SK-N-SH (cell line): ENCODE data around the gene PUM1. TPM values are rescaled to one million over a fixed set of nuclear protein-coding genes. Genes with fewer than 3 reads are reported as not detected.
A peak's percentile ranks its signal among the peaks of the same experiment; 100 is the strongest.

Experiments
- CTCF ChIA-PET: fragments of 300-600, 350-600 bp; formaldehyde crosslinking; extraction: SDS; loops from one replicate; lab custom pipeline; 2021; lab: Yijun Ruan, JAX
- POLR2A ChIA-PET: fragments of 350-600 bp; sonication (Branson Sonifier 250); formaldehyde crosslinking; extraction: SDS; loops from one replicate; lab custom pipeline; 2020; ENCODE audit warnings: antibody characterized with exemption, inconsistent platforms; lab: Yijun Ruan, JAX
- DNase-seq: peaks from one replicate; pipeline ENCODE4 v3.0.0; 2012
- H2AFZ ChIP-seq: fragments of 200-600 bp; sonication (generic); 2 replicates; pipeline ENCODE4 v1.8.1; 2016; ENCODE audit warnings: antibody characterized with exemption, mild to moderate bottlenecking, low read depth
- H3F3A ChIP-seq: fragments of 200-600 bp; sonication (generic); replicated peaks from 2 replicates; pipeline ENCODE3; 2016; ENCODE audit warnings: antibody characterized with exemption, mild to moderate bottlenecking; ENCODE audit not compliant: insufficient read depth
- H3K27ac ChIP-seq, 2 experiments: fragments of 200-500 bp in 1 of 2; fragments of 200-600 bp in 1 of 2; sonication (Bioruptor generic) in 1 of 2; sonication (generic), shearing (Covaris generic) in 1 of 2; 2 replicates each; pipeline versions ENCODE4 v1.5.1 to v1.6.1; 2014 to 2016; ENCODE audit warnings: low read depth in 2 of 2, inconsistent platforms in 1 of 2, low read length in 1 of 2, mild to moderate bottlenecking in 1 of 2, mixed read lengths in 1 of 2
- H3K27me3 ChIP-seq: fragments of 200-600 bp; sonication (generic), shearing (Covaris generic); 2 replicates; pipeline ENCODE4 v1.6.1; 2016; ENCODE audit warnings: mixed run types; ENCODE audit not compliant: insufficient read depth
- H3K36me3 ChIP-seq, 2 experiments: fragments of 200-500 bp in 1 of 2; fragments of 200-600 bp in 1 of 2; sonication (Bioruptor generic) in 1 of 2; sonication (generic) in 1 of 2; replicated peaks in 1 of 2; 2 replicates each; pipeline versions ENCODE3 to v1.5.1; 2014 to 2016; ENCODE audit warnings: low read length in 1 of 2, mild to moderate bottlenecking in 1 of 2; ENCODE audit not compliant: insufficient read depth in 2 of 2, control insufficient read depth in 1 of 2
- H3K4me1 ChIP-seq, 2 experiments: fragments of 200-500 bp in 1 of 2; fragments of 200-600 bp in 1 of 2; sonication (Bioruptor generic) in 1 of 2; sonication (generic), shearing (Covaris generic) in 1 of 2; 2 replicates each; pipeline versions ENCODE4 v1.5.1 to v1.6.1; 2014 to 2016; ENCODE audit warnings: low read depth in 1 of 2, low read length in 1 of 2, mixed run types in 1 of 2; ENCODE audit not compliant: insufficient read depth in 2 of 2, control insufficient read depth in 1 of 2
- H3K4me2 ChIP-seq: fragments of 200-600 bp; sonication (generic), shearing (Covaris generic); 2 replicates; pipeline ENCODE4 v1.6.1; 2017; ENCODE audit warnings: mixed run types
- H3K4me3 ChIP-seq, 2 experiments: fragments of 200-500 bp in 1 of 2; fragments of 200-600 bp in 1 of 2; sonication (Bioruptor generic) in 1 of 2; sonication (generic), shearing (Covaris generic) in 1 of 2; 2 replicates each; pipeline versions ENCODE4 v1.5.1 to v1.8.1; 2014 to 2016; ENCODE audit warnings: low read depth in 2 of 2, inconsistent platforms in 1 of 2, low read length in 1 of 2, mild to moderate bottlenecking in 1 of 2, mixed read lengths in 1 of 2, moderate library complexity in 1 of 2
- H3K79me2 ChIP-seq: fragments of 200-600 bp; sonication (generic); 2 replicates; pipeline ENCODE4 v1.8.1; 2017; ENCODE audit warnings: mild to moderate bottlenecking; ENCODE audit not compliant: insufficient read depth
- H3K9ac ChIP-seq: fragments of 200-600 bp; sonication (generic); 2 replicates; pipeline ENCODE4 v1.6.1; 2017; ENCODE audit warnings: mixed run types
- H3K9me2 ChIP-seq: fragments of 200-600 bp; sonication (generic); 2 replicates; pipeline ENCODE4 v1.6.1; 2017; ENCODE audit warnings: mixed run types
- H3K9me3 ChIP-seq: fragments of 200-600 bp; sonication (generic); 2 replicates; pipeline ENCODE4 v1.6.1; 2017; ENCODE audit warnings: mixed run types, mild to moderate bottlenecking, moderate library complexity
- H4K20me1 ChIP-seq: fragments of 200-600 bp; sonication (generic); 2 replicates; pipeline ENCODE4 v1.6.1; 2017; ENCODE audit warnings: mild to moderate bottlenecking, mixed run types; ENCODE audit not compliant: insufficient read depth
- FOXM1 ChIP-seq: IDR thresholded peaks from 2 replicates; pipeline ENCODE4 v1.4.0; 2012; ENCODE audit warnings: low read depth, mild to moderate bottlenecking
- MXI1 ChIP-seq: IDR thresholded peaks from 2 replicates; pipeline ENCODE4 v1.6.1; 2012; ENCODE audit warnings: mild to moderate bottlenecking, low read depth, low read length, improper control_type of control experiment
- POLR2AphosphoS5 ChIP-seq: IDR thresholded peaks from 2 replicates; pipeline ENCODE4 v1.6.1; 2012; ENCODE audit warnings: low read depth, low read length
- TAF1 ChIP-seq: IDR thresholded peaks from 2 replicates; pipeline ENCODE4 v1.6.1; 2012; ENCODE audit warnings: low read depth, mild to moderate bottlenecking, low read length, moderate library complexity, borderline replicate concordance
- WGBS: methylation state at CpG from one replicate; pipeline ENCODE4 v1.1.6; 2017; ENCODE audit warnings: low lambda C conversion rate; 5-methylcytosine and 5-hydroxymethylcytosine counted together
- polyA plus RNA-seq, 3 experiments: library from polyadenylated mRNA; depleted of rRNA; stranded (reverse); fragments of >200 nt; gene quantifications; 2 replicates each; pipeline ENCODE4 v1.2.3, GENCODE V29; 2012
- TF ChIP-seq, protein P1 (sequence below): IDR thresholded peaks from 2 replicates; pipeline ENCODE4; 2012
- TF ChIP-seq, protein P2 (sequence below): fragments of 200-600 bp; sonication (generic); IDR thresholded peaks from 2 replicates; pipeline ENCODE4 v1.6.1; 2017; ENCODE audit warnings: antibody characterized with exemption, mild to moderate bottlenecking, moderate library complexity

The PUM1 gene
- polyA plus RNA-seq, 1 of the 3 experiments (the other 2 are of a cell fraction) = 66.7 TPM

DNA sequence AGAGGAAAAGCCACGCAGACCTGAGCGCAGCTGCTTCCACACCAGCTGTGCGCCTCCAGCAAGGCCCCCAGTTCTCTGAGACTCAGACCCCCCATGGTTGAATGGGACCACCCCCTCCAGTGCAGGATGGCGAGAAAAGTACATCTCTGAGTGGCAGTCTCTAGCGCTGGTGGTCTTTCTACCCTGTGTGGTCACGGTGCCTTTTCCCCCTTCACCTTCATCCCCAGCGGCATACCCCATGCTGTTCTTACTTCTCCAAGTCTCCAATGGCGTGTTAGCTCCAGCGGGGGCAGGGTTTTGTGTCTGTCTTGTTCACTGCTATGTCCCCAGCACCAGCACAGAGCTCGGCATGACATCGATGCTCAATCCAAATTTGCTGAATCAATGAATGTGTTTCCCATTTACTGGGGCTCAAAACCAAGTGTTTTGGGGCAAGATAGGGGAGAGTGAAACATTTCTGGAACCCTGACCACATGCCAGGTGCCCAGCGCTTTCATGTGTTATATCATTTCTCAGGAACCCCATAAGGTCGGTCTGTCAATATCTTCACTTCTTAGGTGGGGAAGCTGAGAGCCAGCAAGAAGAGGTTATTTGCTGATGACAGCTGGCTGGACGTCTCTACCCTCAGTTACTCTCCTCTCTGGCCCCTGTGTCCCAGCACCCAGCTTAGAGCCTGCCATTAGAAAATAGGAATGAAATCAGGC, 156.0 kb downstream of the PUM1 start:
- H2AFZ ChIP-seq = no peak overlapping the region
- peak overlapping the region; percentile 87 for H3K4me2 ChIP-seq
- ChIA-PET POLR2A (interaction anchor here (0.6 kb wide), 1 partner anchor 85 kb away, joined by 3 read pairs; no protein-coding TSS in a partner anchor), CTCF (interaction anchor here (2.7 to 47.0 kb wide), 7 partner anchors 21 to 189 kb away, joined by 12 to 1422 read pairs (median 93); no protein-coding TSS in a partner anchor)
- no peaks in the 10 kb centered on the region for H3F3A ChIP-seq
- no peaks in the 10 kb centered on the region for H3K9me3 ChIP-seq
- peaks cover 34% of the 10 kb centered on the region for H3K79me2 ChIP-seq
- no peak overlapping the region for H3K27ac ChIP-seq
- H3K9ac ChIP-seq = no peak overlapping the region
- peaks cover 4 to 24% of the 10 kb centered on the region in 2 experiments; a peak in 2 of 4 replicates for H3K4me1 ChIP-seq
- peaks cover 30% of the 10 kb centered on the region for H4K20me1 ChIP-seq
- H3K27me3 ChIP-seq = no peaks in the 10 kb centered on the region
- no peaks in the 10 kb centered on the region for H3K9me2 ChIP-seq
- DNase-seq = no peak
- H3K36me3 ChIP-seq = no peaks in the 10 kb centered on the region
- TF ChIP-seq TAF1 = no peak
- TF ChIP-seq MXI1 = 0 out of 2 replicates have a peak, but pooled peaks have one; percentile 3
- TF ChIP-seq, protein P1, sequence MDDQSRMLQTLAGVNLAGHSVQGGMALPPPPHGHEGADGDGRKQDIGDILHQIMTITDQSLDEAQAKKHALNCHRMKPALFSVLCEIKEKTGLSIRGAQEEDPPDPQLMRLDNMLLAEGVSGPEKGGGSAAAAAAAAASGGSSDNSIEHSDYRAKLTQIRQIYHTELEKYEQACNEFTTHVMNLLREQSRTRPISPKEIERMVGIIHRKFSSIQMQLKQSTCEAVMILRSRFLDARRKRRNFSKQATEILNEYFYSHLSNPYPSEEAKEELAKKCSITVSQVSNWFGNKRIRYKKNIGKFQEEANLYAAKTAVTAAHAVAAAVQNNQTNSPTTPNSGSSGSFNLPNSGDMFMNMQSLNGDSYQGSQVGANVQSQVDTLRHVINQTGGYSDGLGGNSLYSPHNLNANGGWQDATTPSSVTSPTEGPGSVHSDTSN = no peak
- no peak for TF ChIP-seq POLR2AphosphoS5
- H3K4me3 ChIP-seq = peak overlapping the region; percentile 59 to 61; a peak in 2 of 4 replicates
- WGBS = 94% methylated on average over 10 of the region's 14 CpGs

DNA sequence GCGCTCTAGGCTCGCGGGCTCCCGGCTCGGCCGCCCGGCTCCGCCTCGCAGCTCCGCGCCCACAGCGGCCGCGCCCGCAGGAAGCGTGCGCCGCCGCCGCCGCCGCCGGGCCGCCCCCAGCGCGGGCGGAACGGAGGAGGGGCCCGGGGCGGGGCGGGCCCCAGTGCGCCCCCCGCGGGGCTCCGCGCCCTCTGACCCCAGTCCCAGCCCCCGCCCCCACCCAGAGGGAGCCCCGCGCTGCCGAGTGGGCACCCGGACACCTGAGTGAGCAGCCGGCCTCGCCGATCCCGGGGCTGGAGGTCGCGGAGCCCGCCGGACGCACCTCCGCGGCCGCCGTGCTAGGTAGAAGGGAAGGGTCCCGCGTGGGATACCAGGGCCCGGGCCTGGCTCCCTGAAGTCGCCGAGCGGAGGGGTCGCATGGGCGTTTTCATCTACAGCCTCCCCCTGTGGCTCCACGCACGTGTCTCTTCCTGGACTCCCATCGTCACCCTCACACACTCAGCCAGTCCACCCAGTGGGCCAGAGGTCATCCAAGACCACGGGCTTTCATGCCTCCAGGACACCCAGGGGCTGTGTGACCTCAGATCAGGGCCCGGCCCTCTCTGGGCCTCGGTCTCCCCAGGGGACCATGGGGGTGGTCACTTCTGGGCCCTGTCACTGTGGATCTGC, 156.7 kb downstream of the PUM1 start, which contains the start of gene SDC3:
Gene SDC3, minus strand, starts transcription at position 63 of the 669 bp plus-strand sequence. CDS start 172 bp downstream, outside the sequence.
- Histone ChIP-seq H3K4me2 (peak within 1 kb of the TSS; percentile 91), H3K9me2 (no peaks in the 10 kb centered on the region), H3K4me1 (peaks cover 4 to 24% of the 10 kb centered on the region in 2 experiments; a peak in 2 of 4 replicates), H3K9ac (peak within 1 kb of the TSS; percentile 73), H3K4me3 (peak within 1 kb of the TSS; percentile 61 to 75), H3K9me3 (no peaks in the 10 kb centered on the region), H3K36me3 (no peaks in the 10 kb centered on the region), H3K27ac (no peak within 1 kb of the TSS), H2AFZ (peak within 1 kb of the TSS; percentile 56; the same call in 1 of the 2 replicates), H3F3A (no peaks in the 10 kb centered on the region), H3K79me2 (peaks cover 40% of the 10 kb centered on the region), H3K27me3 (no peaks in the 10 kb centered on the region), H4K20me1 (peaks cover 36% of the 10 kb centered on the region)
- ChIA-PET CTCF (interaction anchor here (6.7 to 47.0 kb wide), 4 partner anchors 21 to 189 kb away, joined by 93 to 1422 read pairs (median 164); no protein-coding TSS in a partner anchor), POLR2A (interaction anchor here (0.6 kb wide), 1 partner anchor 84 kb away, joined by 3 read pairs; no protein-coding TSS in a partner anchor)
- DNase-seq = no peak
- TF ChIP-seq FOXM1 = no peak
- TF ChIP-seq, protein P2, sequence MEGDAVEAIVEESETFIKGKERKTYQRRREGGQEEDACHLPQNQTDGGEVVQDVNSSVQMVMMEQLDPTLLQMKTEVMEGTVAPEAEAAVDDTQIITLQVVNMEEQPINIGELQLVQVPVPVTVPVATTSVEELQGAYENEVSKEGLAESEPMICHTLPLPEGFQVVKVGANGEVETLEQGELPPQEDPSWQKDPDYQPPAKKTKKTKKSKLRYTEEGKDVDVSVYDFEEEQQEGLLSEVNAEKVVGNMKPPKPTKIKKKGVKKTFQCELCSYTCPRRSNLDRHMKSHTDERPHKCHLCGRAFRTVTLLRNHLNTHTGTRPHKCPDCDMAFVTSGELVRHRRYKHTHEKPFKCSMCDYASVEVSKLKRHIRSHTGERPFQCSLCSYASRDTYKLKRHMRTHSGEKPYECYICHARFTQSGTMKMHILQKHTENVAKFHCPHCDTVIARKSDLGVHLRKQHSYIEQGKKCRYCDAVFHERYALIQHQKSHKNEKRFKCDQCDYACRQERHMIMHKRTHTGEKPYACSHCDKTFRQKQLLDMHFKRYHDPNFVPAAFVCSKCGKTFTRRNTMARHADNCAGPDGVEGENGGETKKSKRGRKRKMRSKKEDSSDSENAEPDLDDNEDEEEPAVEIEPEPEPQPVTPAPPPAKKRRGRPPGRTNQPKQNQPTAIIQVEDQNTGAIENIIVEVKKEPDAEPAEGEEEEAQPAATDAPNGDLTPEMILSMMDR = no peak
- 0 out of 2 replicates have a peak, but pooled peaks have one; percentile 10 for TF ChIP-seq MXI1
- 12% methylated on average over 25 of the region's 68 CpGs for WGBS
